NCI-H69 (cell line): ENCODE data around the gene KCNMA1.

Experiments used
- DNase-seq: peaks from one replicate; lab custom pipeline; 2025; lab: John Stamatoyannopoulos, UW

KCNMA1 gene

GRCh38 chr10:76864922-76865321 lies 772.7 kb downstream of the KCNMA1 start:
- peak; percentile 19 for DNase-seq

- no peak for DNase-seq
Measured at GRCh38 chr10:76858721-76859120, 778.9 kb downstream of the KCNMA1 start.

- DNase-seq, result peak; percentile 5
Measured at GRCh38 chr10:76840802-76841201, 796.8 kb downstream of the KCNMA1 start.

- DNase-seq, result peak; percentile 35
Measured at GRCh38 chr10:76839276-76839675, 798.3 kb downstream of the KCNMA1 start.

- DNase-seq, result no peak
Measured at GRCh38 chr10:76830218-76830617, 807.4 kb downstream of the KCNMA1 start.

- no peak for DNase-seq
Measured at GRCh38 chr10:76829724-76830123, 807.9 kb downstream of the KCNMA1 start.
